PFSK-1 (cell line): ENCODE results near the gene THOC5.

Source experiments
- POLR2AphosphoS5 ChIP-seq: IDR thresholded peaks from 2 replicates; pipeline ENCODE4 v1.6.1; 2012; ENCODE audit warnings: low read depth, mild to moderate bottlenecking, control low read depth, low read length, moderate library complexity
- TAF1 ChIP-seq: IDR thresholded peaks from 2 replicates; pipeline ENCODE4 v1.6.1; 2012; ENCODE audit warnings: low read length, control low read depth, borderline replicate concordance; ENCODE audit not compliant: insufficient read depth
- TF ChIP-seq, protein P1 (sequence below), 2 experiments: IDR thresholded peaks; 2 replicates each; pipeline versions ENCODE4 v1.6.1 to v1.8.0; 2011 to 2012; ENCODE audit warnings: low read depth in 2 of 2, low read length in 2 of 2, control low read depth in 1 of 2, inconsistent platforms in 1 of 2, mild to moderate bottlenecking in 1 of 2, moderate library complexity in 1 of 2; ENCODE audit not compliant: insufficient read depth in 1 of 2

DNA sequence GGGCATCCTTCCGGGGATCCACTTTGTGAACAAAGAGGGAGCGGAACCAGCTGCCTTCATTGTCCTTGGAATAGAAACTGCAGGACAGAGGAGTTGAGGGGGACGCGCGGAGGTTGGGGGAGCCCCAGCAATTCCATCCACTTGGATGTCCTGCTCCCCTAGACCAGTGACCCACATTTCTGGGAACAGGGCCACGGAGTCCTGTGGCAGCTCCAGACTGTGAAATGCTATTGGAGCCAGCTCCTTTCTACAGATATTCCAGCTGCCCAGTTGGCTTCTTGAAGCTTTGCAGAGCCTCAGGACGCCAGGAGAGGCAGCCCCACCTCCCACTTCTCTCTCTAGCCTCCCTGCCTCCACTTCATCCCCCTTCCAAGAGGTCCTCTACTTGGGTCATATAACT lies 16.9 kb upstream of the THOC5 start:
- no peak for TF ChIP-seq TAF1
- TF ChIP-seq POLR2AphosphoS5: no peak
- TF ChIP-seq, protein P1, sequence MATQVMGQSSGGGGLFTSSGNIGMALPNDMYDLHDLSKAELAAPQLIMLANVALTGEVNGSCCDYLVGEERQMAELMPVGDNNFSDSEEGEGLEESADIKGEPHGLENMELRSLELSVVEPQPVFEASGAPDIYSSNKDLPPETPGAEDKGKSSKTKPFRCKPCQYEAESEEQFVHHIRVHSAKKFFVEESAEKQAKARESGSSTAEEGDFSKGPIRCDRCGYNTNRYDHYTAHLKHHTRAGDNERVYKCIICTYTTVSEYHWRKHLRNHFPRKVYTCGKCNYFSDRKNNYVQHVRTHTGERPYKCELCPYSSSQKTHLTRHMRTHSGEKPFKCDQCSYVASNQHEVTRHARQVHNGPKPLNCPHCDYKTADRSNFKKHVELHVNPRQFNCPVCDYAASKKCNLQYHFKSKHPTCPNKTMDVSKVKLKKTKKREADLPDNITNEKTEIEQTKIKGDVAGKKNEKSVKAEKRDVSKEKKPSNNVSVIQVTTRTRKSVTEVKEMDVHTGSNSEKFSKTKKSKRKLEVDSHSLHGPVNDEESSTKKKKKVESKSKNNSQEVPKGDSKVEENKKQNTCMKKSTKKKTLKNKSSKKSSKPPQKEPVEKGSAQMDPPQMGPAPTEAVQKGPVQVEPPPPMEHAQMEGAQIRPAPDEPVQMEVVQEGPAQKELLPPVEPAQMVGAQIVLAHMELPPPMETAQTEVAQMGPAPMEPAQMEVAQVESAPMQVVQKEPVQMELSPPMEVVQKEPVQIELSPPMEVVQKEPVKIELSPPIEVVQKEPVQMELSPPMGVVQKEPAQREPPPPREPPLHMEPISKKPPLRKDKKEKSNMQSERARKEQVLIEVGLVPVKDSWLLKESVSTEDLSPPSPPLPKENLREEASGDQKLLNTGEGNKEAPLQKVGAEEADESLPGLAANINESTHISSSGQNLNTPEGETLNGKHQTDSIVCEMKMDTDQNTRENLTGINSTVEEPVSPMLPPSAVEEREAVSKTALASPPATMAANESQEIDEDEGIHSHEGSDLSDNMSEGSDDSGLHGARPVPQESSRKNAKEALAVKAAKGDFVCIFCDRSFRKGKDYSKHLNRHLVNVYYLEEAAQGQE (IDR thresholded peaks at IDR 0.05; ENCODE audit: insufficient read depth in 1 of 2, low read depth in 2 of 2, low read length in 2 of 2): no peak
